ENCODE measurements around the gene AGMO. TPM values are rescaled to one million over a fixed set of nuclear protein-coding genes. Genes with fewer than 3 reads are reported as not detected.

AGMO gene
- total and polyA plus RNA-seq, 2 experiments from 2014 or later, result 0.42 to 0.55 TPM

- TF ChIP-seq, protein P1, sequence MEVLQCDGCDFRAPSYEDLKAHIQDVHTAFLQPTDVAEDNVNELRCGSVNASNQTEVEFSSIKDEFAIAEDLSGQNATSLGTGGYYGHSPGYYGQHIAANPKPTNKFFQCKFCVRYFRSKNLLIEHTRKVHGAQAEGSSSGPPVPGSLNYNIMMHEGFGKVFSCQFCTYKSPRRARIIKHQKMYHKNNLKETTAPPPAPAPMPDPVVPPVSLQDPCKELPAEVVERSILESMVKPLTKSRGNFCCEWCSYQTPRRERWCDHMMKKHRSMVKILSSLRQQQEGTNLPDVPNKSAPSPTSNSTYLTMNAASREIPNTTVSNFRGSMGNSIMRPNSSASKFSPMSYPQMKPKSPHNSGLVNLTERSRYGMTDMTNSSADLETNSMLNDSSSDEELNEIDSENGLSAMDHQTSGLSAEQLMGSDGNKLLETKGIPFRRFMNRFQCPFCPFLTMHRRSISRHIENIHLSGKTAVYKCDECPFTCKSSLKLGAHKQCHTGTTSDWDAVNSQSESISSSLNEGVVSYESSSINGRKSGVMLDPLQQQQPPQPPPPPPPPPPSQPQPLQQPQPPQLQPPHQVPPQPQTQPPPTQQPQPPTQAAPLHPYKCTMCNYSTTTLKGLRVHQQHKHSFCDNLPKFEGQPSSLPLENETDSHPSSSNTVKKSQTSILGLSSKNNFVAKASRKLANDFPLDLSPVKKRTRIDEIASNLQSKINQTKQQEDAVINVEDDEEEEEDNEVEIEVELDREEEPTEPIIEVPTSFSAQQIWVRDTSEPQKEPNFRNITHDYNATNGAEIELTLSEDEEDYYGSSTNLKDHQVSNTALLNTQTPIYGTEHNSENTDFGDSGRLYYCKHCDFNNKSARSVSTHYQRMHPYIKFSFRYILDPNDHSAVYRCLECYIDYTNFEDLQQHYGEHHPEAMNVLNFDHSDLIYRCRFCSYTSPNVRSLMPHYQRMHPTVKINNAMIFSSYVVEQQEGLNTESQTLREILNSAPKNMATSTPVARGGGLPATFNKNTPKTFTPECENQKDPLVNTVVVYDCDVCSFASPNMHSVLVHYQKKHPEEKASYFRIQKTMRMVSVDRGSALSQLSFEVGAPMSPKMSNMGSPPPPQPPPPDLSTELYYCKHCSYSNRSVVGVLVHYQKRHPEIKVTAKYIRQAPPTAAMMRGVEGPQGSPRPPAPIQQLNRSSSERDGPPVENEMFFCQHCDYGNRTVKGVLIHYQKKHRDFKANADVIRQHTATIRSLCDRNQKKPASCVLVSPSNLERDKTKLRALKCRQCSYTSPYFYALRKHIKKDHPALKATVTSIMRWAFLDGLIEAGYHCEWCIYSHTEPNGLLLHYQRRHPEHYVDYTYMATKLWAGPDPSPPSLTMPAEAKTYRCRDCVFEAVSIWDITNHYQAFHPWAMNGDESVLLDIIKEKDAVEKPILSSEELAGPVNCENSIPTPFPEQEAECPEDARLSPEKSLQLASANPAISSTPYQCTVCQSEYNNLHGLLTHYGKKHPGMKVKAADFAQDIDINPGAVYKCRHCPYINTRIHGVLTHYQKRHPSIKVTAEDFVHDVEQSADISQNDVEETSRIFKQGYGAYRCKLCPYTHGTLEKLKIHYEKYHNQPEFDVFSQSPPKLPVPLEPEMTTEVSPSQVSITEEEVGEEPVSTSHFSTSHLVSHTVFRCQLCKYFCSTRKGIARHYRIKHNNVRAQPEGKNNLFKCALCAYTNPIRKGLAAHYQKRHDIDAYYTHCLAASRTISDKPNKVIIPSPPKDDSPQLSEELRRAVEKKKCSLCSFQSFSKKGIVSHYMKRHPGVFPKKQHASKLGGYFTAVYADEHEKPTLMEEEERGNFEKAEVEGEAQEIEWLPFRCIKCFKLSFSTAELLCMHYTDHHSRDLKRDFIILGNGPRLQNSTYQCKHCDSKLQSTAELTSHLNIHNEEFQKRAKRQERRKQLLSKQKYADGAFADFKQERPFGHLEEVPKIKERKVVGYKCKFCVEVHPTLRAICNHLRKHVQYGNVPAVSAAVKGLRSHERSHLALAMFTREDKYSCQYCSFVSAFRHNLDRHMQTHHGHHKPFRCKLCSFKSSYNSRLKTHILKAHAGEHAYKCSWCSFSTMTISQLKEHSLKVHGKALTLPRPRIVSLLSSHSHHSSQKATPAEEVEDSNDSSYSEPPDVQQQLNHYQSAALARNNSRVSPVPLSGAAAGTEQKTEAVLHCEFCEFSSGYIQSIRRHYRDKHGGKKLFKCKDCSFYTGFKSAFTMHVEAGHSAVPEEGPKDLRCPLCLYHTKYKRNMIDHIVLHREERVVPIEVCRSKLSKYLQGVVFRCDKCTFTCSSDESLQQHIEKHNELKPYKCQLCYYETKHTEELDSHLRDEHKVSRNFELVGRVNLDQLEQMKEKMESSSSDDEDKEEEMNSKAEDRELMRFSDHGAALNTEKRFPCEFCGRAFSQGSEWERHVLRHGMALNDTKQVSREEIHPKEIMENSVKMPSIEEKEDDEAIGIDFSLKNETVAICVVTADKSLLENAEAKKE (CRISPR knock-in tag; IDR thresholded peaks at IDR 0.05), result no peak
- TF ChIP-seq EZH2phosphoT487 (IDR thresholded peaks at IDR 0.05; ENCODE audit: unreplicated experiment) (no peak), ZNF331 (CRISPR knock-in tag; IDR thresholded peaks at IDR 0.05; ENCODE audit: low read depth) (no peak), NANOG (IDR thresholded peaks at IDR 0.05; ENCODE audit: borderline replicate concordance) (no peak), ETS1 (IDR thresholded peaks at IDR 0.05) (no peak)
- TF ChIP-seq, protein P2, sequence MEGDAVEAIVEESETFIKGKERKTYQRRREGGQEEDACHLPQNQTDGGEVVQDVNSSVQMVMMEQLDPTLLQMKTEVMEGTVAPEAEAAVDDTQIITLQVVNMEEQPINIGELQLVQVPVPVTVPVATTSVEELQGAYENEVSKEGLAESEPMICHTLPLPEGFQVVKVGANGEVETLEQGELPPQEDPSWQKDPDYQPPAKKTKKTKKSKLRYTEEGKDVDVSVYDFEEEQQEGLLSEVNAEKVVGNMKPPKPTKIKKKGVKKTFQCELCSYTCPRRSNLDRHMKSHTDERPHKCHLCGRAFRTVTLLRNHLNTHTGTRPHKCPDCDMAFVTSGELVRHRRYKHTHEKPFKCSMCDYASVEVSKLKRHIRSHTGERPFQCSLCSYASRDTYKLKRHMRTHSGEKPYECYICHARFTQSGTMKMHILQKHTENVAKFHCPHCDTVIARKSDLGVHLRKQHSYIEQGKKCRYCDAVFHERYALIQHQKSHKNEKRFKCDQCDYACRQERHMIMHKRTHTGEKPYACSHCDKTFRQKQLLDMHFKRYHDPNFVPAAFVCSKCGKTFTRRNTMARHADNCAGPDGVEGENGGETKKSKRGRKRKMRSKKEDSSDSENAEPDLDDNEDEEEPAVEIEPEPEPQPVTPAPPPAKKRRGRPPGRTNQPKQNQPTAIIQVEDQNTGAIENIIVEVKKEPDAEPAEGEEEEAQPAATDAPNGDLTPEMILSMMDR (conservative IDR thresholded peaks at IDR 0.05; ENCODE audit: low read depth in 2 of 2), result no peak
Observed at GRCh38 chr7:15488401-15488800, 73.4 kb downstream of the AGMO start (continued).

DNA sequence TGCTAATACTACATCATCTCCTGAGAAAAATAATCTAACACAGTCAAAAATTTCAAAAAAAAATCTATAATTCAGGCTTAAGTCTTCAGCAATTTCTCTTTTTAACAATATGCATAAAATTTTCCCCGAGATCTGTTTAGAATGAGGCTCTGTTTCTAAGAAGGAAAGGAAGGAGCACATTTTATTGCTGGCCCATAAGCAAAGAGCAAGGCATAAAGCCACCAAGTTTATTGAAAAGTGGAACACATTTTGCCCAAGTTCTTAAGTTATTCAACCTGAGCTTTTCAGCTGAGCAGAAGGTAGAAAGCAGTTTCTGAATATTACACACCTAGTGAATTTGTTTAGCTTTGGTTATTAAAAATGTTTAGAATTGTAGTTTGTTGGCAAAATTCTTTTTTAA is 73.9 kb downstream of the AGMO start:
- no peaks in the 10 kb centered on the region for H3K36me3 Mint-ChIP-seq (ENCODE audit: low read depth)
- Histone ChIP-seq H3F3A (replicated peaks; ENCODE audit: low read depth) (no peaks in the 10 kb centered on the region), H3K27ac (ENCODE audit: low read depth) (no peak overlapping the region), H3K4me2 (no peak overlapping the region), H3K9me2 (ENCODE audit: insufficient read depth) (no peaks in the 10 kb centered on the region), H4K20me1 (replicated peaks; ENCODE audit: insufficient read depth) (no peaks in the 10 kb centered on the region), H3K4me3 (no peak overlapping the region), H2AFZ (no peak overlapping the region), H3K36me3 (ENCODE audit: insufficient read depth) (no peaks in the 10 kb centered on the region), H3K27me3 (ENCODE audit: insufficient read depth) (no peaks in the 10 kb centered on the region), H3K4me1 (ENCODE audit: insufficient read depth) (no peaks in the 10 kb centered on the region), H3K79me2 (replicated peaks; ENCODE audit: insufficient read depth) (no peaks in the 10 kb centered on the region)
- H3K4me3 Mint-ChIP-seq, result no peak overlapping the region
- ATAC-seq (no peak), DNase-seq (ENCODE audit: low spot score) (no peak)
- H3K27ac Mint-ChIP-seq, result no peak overlapping the region
- TF ChIP-seq EZH2 (IDR thresholded peaks at IDR 0.05; ENCODE audit: low read depth, unreplicated experiment) (no peak), POLR2AphosphoS5 (IDR thresholded peaks at IDR 0.05; ENCODE audit: low read depth) (no peak), JUNB (IDR thresholded peaks at IDR 0.05; ENCODE audit: unreplicated experiment) (no peak), ETS1 (IDR thresholded peaks at IDR 0.05) (no peak), EZH2phosphoT487 (IDR thresholded peaks at IDR 0.05; ENCODE audit: unreplicated experiment) (no peak)
- no peaks in the 10 kb centered on the region for H3K27me3 Mint-ChIP-seq (ENCODE audit: insufficient read depth, low read depth, poor library complexity)
- H3K9me3 Mint-ChIP-seq, result no peaks in the 10 kb centered on the region
- H3K4me1 Mint-ChIP-seq, result no peaks in the 10 kb centered on the region
